Measurements from ENCODE around the gene SANBR. TPM values are rescaled to one million over a fixed set of nuclear protein-coding genes. Genes with fewer than 3 reads are reported as not detected.
"Not testable (repeated sequence)": the region's sequence is repeated elsewhere in the genome, so short reads cannot be mapped to it uniquely, and the experiment has no call there.

SANBR gene
- total RNA-seq, 3 donors from 2014 or later: 9.9 to 15.2 (median 14.9) TPM

DNA sequence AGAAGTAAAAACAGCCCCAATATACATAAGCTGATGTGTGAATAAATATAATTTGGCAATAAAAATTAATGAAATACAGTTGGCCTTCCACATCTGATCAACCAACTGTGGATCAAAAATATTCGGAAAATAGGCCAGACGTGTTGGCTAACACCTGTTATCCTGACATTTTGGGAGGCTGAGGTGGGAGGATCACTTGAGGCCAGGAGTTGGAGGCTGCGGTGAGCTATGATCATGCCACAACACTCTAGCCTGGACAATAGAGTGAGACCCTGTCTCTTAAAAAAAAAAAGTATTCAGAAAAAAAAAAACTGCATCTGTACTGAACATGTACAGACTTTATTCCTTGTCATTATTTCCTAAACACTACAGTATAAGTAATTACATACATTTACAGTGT lies 36.1 kb upstream of the SANBR start:
- intact Hi-C loops (cut with DNase I, micrococcal nuclease): no loop called here
- no peaks in the 10 kb centered on the region for H3K4me1 ChIP-seq (ENCODE audit: low read depth)
- no peak for ATAC-seq
- H3K36me3 ChIP-seq (ENCODE audit: low read depth): peaks cover 8% of the 10 kb centered on the region
- TF ChIP-seq, protein P1, sequence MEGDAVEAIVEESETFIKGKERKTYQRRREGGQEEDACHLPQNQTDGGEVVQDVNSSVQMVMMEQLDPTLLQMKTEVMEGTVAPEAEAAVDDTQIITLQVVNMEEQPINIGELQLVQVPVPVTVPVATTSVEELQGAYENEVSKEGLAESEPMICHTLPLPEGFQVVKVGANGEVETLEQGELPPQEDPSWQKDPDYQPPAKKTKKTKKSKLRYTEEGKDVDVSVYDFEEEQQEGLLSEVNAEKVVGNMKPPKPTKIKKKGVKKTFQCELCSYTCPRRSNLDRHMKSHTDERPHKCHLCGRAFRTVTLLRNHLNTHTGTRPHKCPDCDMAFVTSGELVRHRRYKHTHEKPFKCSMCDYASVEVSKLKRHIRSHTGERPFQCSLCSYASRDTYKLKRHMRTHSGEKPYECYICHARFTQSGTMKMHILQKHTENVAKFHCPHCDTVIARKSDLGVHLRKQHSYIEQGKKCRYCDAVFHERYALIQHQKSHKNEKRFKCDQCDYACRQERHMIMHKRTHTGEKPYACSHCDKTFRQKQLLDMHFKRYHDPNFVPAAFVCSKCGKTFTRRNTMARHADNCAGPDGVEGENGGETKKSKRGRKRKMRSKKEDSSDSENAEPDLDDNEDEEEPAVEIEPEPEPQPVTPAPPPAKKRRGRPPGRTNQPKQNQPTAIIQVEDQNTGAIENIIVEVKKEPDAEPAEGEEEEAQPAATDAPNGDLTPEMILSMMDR (IDR thresholded peaks at IDR 0.05): no peak
- DNase-seq: no peak
- no peak overlapping the region for H3K4me3 ChIP-seq
- H3K9me3 ChIP-seq: no peaks in the 10 kb centered on the region

DNA sequence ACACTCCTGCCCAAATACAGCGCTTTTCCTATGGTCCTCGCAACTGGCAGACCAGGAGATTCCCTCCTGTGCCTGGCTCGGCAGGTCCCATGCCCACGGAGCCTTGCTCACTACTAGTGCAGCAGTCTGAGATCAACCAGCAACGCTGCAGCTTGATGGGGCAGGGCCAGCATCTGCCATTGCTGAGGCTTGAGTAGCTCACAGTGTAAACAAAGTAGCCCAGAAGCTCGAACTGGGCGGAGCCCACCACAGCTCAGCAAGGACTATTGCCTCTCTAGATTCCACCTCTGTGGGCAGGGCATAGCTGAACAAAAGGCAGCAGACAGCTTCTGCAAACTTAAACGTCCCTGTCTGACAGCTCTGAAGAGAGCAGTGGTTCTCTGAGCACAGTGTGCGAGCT lies 31.1 kb upstream of the SANBR start:
- H3K36me3 ChIP-seq (ENCODE audit: low read depth); DNase-seq; H3K4me1 ChIP-seq (ENCODE audit: low read depth); H3K9me3 ChIP-seq; H3K4me3 ChIP-seq; intact Hi-C loops (cut with DNase I, micrococcal nuclease); ATAC-seq: not testable (repeated sequence)

DNA sequence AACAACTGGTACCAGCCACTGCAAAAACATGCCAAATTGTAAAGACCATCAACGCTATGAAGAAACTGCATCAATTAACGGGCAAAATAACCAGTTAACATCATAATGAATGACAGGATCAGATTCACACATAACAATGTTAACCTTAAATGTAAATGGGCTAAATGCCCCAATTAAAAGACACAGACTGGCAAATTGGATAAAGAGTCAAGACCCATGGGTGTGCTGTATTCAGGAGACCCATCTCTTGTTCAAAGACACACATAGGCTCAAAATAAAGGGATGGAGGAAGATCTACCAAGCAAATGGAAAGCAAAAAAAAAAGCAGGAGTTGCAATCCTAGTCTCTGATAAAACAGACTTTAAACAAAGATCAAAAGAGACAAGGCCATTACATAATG lies 29.0 kb upstream of the SANBR start:
- DNase-seq; intact Hi-C loops (cut with DNase I, micrococcal nuclease); H3K4me1 ChIP-seq (ENCODE audit: low read depth); H3K4me3 ChIP-seq; H3K36me3 ChIP-seq (ENCODE audit: low read depth); H3K9me3 ChIP-seq; ATAC-seq: not testable (repeated sequence)

DNA sequence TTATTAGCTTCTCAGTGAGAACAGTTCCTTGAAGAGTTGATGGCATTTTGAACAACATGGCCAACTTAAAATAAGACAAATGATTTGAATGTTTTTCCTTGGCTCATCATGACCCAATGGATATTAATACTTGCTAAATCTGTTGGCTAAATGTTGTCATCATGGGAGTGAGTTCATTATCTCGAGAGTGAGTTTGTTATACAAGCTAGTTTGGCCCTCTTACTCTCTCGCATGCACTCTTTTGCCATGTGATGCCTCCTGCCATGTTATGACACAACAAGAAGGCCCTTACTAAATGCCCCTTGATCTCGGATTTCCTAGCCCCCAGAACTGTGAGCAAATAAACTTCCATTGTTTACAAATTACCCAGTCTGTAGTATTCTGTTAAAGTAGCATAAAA lies 22.9 kb upstream of the SANBR start:
- Histone ChIP-seq H3K9me3 (no peaks in the 10 kb centered on the region), H3K36me3 (ENCODE audit: low read depth) (no peaks in the 10 kb centered on the region), H3K4me3 (no peak overlapping the region), H3K4me1 (ENCODE audit: low read depth) (no peaks in the 10 kb centered on the region)
- TF ChIP-seq, protein P1 (IDR thresholded peaks at IDR 0.05): no peak
- DNase-seq (no peak), ATAC-seq (no peak)
- intact Hi-C loops (cut with DNase I, micrococcal nuclease): no loop called here

DNA sequence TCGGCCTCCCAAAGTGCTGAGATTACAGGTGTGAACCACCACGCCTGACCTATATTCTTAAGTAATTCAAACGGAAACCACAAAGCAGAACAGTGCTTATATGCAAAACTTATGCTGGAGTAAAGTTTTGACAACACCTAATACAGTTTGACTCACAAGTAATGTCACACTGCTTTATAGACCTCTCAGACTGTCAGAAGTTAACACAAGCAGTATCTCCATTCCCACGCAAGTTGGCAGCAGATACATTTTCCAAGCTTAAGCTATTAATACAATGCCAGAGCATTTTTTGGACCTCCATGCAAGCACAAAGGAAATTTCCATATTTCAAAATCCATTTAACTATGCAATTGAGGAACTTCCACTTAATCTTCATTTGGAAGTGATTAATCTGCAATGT lies 21.0 kb upstream of the SANBR start:
- no peak for ATAC-seq
- intact Hi-C loops (cut with DNase I, micrococcal nuclease): no loop called here
- Histone ChIP-seq H3K36me3 (ENCODE audit: low read depth) (peaks cover 9% of the 10 kb centered on the region), H3K4me3 (no peak overlapping the region), H3K9me3 (no peaks in the 10 kb centered on the region), H3K4me1 (ENCODE audit: low read depth) (no peaks in the 10 kb centered on the region)
- TF ChIP-seq, protein P1 (IDR thresholded peaks at IDR 0.05): no peak
- no peak for DNase-seq

DNA sequence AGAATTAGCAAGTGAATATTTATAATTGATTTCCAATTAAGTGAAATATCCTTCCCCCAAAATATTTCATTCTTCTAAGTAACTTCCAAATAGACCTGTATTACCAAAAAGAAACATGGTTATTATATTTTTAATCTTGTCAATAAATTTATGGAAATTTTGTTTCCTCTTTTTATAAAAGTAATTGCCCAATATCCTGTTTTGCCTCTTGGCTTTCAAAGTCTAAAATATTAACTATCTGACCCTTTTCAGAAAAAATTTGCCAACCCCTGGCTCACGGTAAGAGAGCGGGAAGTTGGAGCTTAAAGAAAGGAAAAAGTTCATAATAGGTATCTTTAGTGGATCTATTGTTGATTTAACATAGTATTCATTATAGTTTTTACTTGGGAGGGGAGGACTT lies 20.4 kb upstream of the SANBR start:
- DNase-seq (no peak), ATAC-seq (no peak)
- Histone ChIP-seq H3K9me3 (no peaks in the 10 kb centered on the region), H3K4me1 (ENCODE audit: low read depth) (no peaks in the 10 kb centered on the region), H3K4me3 (no peak overlapping the region), H3K36me3 (ENCODE audit: low read depth) (peaks cover 9% of the 10 kb centered on the region)
- TF ChIP-seq, protein P1 (IDR thresholded peaks at IDR 0.05): no peak
- intact Hi-C loops (cut with DNase I, micrococcal nuclease): no loop called here

DNA sequence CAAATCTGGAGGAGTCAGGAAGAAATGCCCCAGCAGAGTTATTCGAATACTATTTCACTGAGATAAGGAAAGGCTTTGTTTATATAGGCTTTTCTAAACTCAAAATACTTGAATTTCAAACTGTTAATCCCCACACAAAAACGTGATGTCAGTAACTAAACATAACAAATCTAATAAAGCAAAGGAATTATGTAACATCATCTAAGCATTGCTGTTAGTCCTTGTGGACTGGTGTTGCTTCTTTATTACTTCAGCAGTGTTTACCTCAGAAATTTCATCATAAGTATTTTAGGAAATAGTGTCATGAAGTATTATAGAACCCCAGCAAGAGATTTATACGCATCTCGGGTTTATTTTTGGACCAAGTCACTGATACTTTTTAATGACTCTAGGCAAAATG lies 19.7 kb upstream of the SANBR start:
- no peak overlapping the region for H3K4me3 ChIP-seq
- H3K9me3 ChIP-seq: no peaks in the 10 kb centered on the region
- H3K36me3 ChIP-seq (ENCODE audit: low read depth): peaks cover 9% of the 10 kb centered on the region
- H3K4me1 ChIP-seq (ENCODE audit: low read depth): no peaks in the 10 kb centered on the region
- no peak for ATAC-seq
- DNase-seq: no peak
- TF ChIP-seq, protein P1 (IDR thresholded peaks at IDR 0.05): no peak
- intact Hi-C loops (cut with DNase I, micrococcal nuclease): no loop called here

Measured in mucosa of descending colon (tissue), 3 donors.